K562 treated with DMSO at 1 percent for 4 hours (cell line): ENCODE measurements around the gene IL3RA. TPM values are rescaled to one million over a fixed set of nuclear protein-coding genes. Genes with fewer than 3 reads are reported as not detected.

ENCODE experiments used
- total RNA-seq: library from RNA; unstranded; fragments of 300-600 nt; gene quantifications from 2 replicates; pipeline ENCODE4 v1.2.3, GENCODE V29; 2022; ENCODE audit not compliant: insufficient read depth

IL3RA gene
- not detected in 2 replicates for total RNA-seq

DNA sequence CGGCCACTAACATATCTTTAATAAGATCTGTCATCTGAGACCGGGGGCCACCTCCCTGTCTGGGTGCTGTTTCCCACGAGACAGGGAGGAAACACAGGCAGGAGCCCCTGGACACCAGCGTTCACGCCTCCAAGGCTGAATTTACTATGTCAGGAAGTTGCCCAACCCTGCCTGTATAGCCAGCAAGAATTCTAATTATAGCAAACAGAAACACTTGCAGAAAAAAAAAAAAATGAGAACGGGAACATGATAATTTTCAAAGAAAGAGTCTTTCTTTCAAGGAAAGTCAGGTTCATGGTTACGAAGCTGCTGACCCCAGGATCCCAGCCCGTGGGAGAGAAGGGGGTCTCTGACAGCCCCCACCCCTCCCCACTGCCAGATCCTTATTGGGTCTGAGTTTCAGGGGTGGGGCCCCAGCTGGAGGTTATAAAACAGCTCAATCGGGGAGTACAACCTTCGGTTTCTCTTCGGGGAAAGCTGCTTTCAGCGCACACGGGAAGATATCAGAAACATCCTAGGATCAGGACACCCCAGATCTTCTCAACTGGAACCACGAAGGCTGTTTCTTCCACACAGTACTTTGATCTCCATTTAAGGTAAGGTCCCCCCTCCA, at the start of gene IL3RA:
Gene IL3RA (plus strand): TSS at position 455 of the 613 bp plus-strand sequence. CDS start 4,981 bp downstream, outside the sequence.

DNA sequence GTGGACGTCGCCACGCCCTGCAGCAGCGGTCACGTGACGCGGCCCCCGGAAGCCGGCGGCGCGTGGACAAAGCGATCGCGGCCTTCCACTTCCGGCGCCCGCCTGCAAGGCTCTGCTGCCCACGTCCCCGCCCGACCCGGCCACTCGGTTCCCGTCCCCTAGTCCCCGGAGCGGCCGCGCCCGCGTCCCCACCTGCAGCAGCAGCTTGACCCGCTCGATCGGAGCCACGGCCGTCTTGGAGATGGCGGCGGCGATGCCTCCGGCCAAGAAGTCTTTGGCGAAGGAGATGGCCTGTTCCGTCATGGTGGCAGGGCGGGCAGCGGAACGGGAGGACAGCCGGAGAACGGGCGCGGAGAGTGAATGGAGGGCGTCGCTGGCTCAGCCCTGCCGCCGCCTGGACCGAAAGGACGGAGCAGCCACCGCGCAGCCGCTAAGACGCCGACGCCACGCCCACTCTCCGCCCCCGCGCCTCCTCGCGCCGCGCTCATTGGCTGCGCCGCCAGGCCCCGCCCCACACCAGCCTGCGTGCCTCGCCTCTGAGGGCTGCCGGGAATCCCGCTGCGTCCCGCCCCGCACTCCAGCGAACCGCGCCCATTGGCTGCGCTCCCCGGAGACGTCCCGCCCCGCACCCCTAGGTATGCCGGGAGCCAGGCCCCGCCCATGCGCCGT, 55.3 kb downstream of the IL3RA start, which contains the start of gene SLC25A6:
Gene SLC25A6 (minus strand): TSS at position 407 of the 669 bp plus-strand sequence. CDS start 104 bp downstream, at position 303.

Other genes starting within 250 kb of the IL3RA start
- gene CRLF2, start 124.1 kb upstream of the IL3RA start, total RNA-seq: not detected in 2 replicates
- gene CSF2RA, start 68.0 kb upstream of the IL3RA start, total RNA-seq: not detected in 2 replicates
- 1,052 and 1,100 TPM in 2 replicates for gene SLC25A6, start 55.3 kb downstream of the IL3RA start, total RNA-seq
- 18.7 and 25.5 TPM in 2 replicates for gene ASMTL, start 116.1 kb downstream of the IL3RA start, total RNA-seq
- gene P2RY8, start 200.4 kb downstream of the IL3RA start, total RNA-seq: 0.64 and 1.1 TPM in 2 replicates